Glomerular visceral epithelial cell (primary cell): ENCODE results near the gene AKT1.
"Not testable (repeated sequence)": the region's sequence is repeated elsewhere in the genome, so short reads cannot be mapped to it uniquely, and the experiment has no call there.

ENCODE experiments used
- DNase-seq: peaks from one replicate; pipeline ENCODE4 v3.0.0-alpha.2; 2016; ENCODE audit errors: extremely low spot score

AKT1 gene

DNA sequence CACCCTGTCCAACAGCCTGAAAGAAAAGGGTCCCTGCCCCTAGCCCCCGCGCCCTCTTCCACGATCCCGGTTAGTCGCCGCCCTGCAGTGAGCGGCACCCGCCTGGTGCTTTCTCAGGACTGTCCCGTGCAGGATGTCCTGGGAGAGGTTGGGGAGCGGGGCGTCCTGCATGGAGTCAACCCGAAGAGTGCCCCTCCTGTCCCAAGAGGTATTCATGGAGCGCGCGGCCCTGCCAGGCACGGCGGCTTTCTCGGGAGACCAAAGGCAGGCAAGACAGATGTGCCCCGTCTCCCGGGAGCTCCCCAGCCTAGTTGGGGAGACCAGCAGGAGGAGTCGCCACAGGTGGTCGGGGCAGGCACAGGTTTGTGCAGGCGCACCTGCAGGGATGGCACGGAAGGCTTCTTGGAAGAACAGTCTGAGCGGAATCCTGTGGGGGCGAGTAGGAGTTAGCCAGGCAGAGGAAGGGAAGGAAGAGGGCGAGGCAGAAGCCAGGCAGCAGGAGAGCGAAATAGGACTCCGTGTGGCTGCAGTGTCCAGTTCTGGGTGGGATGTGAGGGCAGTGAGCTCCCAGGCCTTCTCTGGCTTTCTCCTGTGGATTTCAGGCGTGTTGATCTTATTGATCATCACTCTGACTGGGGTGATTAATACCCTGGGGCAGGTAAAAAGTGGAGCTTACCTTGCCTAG, 41.9 kb downstream of the AKT1 start:
- DNase-seq = peak; percentile 15

DNA sequence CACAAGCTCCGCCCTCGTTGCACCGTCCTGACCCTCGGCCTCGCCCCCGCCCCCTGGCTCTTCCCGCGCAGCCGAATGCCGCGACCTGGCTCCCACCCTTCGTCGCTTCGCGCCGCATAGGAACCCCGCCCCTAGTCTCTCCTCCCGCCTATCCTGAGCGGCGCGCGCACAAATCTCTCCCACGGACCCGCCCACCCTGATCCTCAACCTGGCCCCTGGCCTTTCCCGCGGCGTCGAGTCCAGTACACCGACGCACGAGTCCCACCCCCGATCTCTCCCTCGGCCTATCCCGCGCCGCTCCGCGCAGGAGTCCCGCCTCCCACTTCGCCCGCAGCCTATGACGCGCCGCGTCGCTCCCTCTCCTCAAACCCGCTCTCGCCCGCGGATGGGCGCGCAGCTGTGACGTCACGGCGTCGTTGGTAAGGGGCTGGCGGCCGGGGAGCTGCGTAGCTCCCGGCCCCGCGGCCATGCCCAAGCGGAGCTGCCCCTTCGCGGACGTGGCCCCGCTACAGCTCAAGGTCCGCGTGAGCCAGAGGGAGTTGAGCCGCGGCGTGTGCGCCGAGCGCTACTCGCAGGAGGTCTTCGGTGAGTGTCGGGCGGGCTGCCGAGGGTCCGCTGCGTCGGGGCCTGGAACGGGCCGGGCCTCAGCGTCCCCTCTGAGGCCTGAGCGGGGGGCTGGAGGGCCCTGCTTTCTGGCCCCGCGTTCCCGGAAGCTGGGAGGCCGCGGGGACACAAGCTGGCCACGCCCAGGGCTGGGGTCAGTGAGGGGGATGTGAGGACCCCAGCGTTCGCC, 42.6 kb downstream of the AKT1 start, which contains the start of gene SIVA1:
TSS of gene SIVA1 (plus strand) at position 413 of the 793 bp plus-strand sequence. CDS start at position 468, 55 bp downstream.
- peak; percentile 100 for DNase-seq

DNA sequence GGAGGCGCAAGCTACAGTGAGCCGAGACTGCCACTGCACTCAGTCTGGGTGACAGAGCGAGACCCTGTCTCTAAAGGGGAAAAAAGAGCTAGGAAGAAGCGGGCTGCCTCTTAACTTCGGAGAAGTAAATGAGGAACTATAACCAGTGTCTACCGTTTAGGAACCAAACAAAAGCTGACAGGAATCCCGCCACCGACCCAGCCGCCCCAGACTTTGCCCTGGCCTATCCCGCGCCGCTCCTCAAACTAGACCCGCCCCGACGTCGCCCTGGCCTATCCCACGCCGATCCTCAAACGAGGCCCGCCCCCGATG, 43.2 kb downstream of the AKT1 start:
- DNase-seq = no peak

DNA sequence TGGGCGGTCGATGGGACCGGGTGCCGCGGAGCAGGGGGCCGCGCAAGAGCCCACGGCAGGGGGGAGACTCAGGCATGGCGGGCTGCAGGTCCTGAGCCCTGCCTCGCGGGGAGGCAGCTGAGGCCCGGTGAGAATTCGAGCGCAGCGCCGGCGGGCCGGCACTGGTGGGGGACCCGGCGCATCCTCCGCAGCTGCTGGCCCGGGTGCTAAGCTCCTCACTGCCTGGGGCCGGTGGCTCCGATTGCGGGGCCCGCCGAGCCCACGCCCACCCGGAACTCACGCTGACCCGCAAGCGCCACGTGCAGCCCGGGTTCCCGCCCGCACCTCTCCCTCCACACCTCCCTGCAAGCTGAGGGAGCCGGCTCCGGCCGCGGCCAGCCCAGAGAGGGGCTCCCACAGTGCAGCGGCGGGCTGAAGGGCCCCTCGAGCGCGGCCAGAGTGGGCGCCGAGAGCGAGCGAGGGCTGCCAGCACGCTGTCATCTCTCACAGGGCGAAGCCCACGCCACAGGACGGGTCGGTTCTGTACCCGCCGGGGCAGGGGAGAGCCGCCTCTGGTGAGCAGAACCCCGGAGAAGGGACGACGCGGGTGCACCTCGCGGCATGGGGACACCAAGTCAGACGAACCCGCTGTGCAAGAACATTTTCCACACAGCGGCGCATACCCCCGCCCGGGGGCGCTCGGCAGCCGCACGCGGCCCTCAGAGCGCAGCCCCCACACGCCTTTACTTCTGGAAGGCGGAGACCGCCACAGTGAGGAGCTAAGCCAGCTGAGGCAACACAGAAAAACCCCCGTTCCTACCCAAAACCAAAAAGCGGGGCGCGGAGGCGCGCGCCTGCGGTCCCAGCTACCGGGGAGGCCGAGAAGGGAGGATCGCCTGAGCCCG, 43.8 kb downstream of the AKT1 start:
- no peak for DNase-seq

- DNase-seq = not testable (repeated sequence)
These were observed 44.8 kb downstream of the AKT1 start for GRCh38 chr14:104750753-104751057.

DNA sequence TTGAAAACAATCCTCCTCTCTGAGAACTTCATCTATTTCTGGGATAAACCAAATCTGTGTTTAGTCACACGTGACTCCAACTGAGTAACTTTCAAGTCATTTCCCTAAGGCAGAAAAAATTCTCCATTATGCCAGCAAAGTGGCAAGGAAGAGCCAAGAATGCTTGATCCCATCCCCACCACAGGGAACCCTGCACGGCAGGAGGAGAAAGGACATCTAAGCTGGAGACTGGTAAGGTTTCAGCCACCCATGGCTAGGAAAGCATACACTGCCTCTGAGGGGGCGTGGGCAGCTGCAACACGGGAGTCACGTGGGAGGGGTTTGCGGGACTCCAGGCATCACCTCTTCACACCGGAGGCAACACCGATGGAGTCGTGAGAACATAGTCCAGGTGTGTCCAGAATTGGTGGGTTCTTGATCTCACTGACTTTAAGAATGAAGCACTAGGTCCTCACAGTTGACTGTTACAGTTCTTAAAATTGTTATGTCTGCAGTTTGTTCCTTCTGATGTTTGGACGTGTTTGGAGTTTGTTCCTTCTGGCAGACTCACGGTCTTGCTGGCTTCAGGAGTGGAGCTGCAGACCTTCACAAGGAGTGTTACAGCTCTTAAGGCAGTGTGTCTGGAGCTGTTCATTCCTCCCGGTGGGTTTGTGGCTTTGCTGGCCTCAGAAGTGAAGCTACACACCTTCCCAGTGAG, 45.3 kb downstream of the AKT1 start:
- DNase-seq = no peak

- DNase-seq = peak; percentile 46
These were observed 46.4 kb downstream of the AKT1 start for GRCh38 chr14:104749111-104749649.

DNA sequence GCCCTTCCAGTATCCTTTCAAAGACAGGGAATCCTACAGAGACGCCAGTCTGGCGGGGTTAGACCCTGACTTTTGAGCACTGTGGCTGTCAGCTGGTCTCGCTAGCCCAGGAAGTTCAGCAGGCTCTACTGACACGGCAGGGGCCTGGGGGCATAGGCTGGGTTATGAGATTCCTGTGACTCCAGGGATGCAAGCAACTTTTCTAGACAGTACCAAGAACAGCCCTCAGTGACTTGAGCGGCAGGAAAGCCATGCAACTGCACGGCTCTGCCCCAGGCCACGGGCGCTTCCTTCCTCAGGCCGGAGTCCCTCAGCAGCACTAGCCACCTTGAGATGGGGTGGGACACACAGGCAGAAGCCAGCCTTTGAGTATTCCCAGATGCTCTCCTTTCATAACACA, 47.7 kb downstream of the AKT1 start:
- no peak for DNase-seq

- no peak for DNase-seq
These were observed 48.5 kb downstream of the AKT1 start for GRCh38 chr14:104746934-104747481.

DNA sequence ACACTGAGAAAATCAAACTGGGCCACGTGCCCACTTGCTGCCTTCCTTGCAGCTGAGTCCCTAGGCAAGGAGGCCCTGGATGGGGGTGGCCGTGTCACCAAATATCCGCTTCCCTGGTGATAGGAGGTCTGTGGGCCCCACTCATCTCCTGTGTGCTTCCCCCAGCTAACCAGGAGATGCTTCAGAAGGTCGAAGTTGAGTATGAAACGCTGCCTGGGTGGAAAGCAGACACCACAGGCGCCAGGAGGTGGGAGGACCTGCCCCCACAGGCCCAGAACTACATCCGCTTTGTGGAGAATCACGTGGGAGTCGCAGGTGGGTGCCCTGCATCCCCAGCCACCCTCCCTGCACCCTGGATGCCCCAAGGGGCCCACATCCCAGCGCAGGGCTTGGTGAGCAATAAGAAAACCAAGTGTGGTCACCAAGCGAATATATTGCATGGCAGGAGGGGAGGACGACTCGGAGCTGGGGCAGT, 49.4 kb downstream of the AKT1 start:
- DNase-seq = no peak

DNA sequence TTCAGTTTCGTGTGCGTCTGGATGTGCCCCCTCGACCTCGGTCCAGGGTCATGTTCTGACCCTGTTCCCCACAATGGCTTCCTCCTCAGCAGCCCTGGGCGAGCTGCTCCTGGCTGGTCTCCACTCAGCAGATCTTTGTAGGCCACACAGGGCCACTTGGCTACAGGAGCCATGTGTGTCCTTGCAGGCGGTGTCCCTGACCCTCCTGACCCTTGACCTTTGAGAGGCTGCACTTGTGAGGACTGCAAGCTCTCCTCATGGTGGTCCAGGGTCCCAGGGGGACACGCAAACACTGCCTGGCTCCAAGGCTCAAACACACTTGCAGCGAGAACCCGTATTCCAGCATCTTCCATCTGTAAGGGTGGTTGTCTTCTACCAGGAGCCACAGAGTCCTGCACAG, 50.1 kb downstream of the AKT1 start:
- no peak for DNase-seq

DNA sequence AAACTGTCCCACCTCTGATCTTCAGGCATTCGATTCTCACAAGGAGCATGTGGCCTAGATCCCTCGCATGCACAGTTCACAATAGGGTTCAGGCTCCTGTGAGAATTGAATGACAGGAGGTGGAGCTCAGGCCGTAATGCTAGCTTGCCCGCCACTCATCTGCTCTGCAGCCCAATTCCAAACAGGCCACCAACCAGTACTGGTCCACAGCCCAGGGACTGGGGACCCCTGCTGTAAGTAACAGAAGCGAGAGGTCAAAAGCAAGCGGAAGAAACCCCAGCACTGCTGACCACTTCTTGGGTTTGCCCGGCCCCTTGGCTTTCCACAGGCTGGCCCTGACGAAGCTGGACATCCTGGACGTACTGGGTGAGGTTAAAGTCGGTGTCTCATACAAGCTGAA, 51.1 kb downstream of the AKT1 start:
- no peak for DNase-seq

DNA sequence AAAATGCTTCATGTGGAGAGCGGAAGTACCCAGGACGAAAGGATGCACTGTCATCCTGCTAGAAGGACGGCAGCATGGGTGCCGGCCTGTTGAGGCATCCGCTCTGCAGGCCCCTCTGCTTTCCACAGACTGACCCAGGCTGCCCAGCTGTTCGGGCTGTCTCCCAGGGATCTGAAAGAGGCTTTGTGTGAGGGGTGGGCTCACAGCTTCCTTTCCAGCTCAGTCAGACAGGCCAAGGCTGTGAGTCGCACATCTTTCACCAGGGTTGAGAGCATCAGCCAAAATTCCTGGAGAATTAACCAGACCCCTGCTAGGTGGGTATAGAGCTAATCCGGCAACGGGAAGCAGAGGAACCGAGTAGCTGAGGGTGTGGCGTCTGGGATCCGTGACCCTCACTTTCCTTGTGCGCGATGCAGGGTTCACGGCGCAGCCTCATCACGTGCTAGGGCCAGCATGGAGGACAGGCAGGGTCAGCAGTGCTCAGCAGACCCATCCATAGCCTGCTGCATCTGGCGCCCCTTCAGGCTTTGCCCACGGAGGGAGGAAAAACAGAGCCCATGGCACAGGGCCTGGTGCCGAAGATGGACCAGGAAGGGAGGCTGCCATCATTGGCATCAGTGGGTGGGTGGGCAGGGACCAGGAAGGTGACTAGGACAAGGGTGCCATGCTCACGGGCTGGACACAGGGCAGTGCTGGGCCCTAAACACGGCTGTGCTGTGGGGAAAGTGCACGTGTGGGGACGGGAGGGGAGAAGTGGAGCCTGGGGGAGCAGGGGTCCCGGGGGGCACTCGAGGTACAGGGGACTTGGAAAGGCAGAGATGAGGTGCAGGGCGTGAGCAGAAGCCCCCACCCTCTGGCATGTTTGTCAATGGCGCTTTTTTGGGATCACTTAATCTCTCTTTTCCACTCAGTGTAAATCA, 51.8 kb downstream of the AKT1 start:
- no peak for DNase-seq

DNA sequence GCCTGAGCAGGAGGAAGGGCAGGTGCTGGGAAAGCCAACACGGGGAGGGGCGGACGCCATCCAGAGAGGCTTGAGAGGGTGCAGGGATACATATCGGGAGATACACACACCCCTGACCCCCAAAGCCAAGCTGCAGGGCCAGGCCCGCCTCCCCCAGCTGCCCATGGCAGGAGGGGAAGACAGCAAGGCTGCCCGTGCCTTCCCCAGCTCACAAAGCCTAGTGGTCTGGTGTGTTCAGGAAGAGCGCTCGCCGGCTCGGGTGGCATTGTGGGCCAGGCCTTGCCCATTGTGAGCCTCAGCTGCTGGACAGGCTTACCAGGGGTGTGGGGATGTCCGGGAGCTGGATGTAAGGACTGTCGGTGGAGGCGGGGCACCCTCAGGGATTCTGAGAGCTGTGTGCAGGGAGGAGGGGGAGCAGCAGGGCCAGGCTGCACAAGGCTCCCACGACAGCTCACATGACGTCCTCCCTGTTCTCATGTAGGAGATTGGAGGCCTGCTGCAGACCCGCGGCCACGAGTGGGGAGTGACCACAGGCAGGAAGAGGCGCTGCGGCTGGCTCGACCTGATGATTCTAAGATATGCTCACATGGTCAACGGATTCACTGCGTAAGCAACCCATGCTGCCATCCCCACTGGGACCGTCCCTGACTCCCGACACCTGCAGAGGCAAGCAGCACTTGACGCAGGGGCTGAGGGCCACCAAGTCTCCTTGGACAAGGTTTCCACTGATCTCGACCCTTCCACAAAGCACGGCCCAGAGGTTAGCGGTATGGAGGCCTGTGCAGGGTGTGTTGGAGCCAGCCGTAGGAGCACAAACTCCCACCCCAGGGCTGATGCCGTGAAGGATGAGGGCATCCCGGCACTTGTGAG, 52.7 kb downstream of the AKT1 start:
- no peak for DNase-seq

- DNase-seq = no peak
These were observed 53.7 kb downstream of the AKT1 start for GRCh38 chr14:104741803-104742251.

DNA sequence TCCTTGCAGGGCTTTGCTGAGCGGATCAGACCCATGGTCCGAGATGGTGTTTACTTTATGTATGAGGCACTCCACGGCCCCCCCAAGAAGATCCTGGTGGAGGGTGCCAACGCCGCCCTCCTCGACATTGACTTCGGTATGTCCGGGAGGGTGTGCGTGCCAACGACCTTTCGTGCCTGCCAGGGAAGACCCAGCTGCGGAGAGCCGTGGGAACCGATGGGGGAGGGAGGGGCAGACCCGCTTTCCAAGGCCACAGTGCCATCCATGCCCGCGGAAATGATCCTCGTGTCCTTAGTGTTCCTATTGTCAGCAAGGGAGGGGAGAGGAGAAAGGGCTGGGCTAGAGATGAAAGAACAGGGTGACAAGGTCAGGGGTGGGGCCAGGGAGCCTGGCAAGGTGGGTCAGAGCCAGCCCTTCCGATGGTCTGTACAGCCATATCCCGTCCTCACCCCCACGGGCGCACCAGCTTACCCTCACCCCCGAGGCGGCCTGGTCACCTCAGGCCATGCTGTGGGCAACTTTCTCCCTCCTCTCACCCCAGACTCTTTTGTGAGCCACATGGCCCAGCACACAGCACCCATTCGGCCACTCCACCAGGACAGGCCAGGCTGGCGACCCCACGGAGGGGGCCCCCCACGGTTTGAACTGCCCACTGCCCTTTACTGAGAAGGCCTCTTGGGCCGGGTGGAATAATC, 54.3 kb downstream of the AKT1 start:
- no peak for DNase-seq

DNA sequence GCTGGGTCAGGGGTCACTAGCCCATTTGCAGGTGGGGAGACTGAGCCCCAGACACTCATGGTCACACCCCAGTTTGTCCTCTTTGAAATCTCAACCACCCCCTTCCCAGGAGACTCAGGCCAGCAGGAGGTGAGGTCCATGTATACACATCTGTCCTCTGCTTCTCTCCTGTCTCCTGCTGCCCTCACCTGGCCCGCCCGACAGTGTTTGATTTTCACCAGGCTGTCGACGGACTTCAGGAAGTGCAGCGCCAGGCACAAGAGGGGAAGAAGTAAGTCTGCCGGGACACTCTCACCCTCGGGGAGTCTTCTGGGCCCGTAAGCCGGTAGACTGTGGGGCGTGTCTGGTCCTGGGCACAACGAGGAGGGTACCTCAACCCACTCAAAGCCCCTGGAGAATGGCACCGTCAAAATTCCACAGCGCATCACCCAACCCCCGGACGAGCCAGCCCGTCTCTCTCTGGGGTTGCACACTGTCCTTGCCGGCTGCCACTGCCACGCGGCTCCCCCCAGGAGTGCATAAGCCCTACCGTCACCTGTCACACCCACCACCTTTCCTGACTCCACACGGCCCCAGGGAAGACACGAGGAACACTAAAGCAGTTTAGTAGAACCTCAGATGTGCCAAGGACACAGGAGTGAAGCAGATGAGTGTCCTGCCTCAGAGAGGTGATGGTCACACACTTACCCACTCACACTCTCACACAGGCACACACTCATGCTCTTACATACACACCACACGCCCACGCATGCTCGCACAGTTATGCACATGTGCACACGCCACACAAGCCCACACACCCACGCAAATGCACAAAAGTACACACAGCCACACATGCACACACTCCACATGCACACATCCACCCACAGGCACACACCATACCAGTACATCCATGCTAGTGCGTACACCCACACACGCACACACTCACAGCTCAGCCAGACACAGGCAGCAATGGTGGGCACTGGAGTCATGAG, 55.7 kb downstream of the AKT1 start:
- DNase-seq = no peak
